SK-N-SH treated with all-trans-retinoic acid at 6 μM for 48 hours (cell line): ENCODE measurements around the gene AKAP8.
A peak's percentile ranks its signal among the peaks of the same experiment; 100 is the strongest.
"Not testable (repeated sequence)": the region's sequence is repeated elsewhere in the genome, so short reads cannot be mapped to it uniquely, and the experiment has no call there.

ENCODE experiments used
- ATAC-seq: fragments of 200-7000 bp; cut with Tn5 transposase; 3 replicates; pipeline ENCODE4 v1.9.1; 2020; ENCODE audit warnings: mild to moderate bottlenecking, moderate library complexity
- ARNTL ChIP-seq: fragments of 450-650 bp; formaldehyde crosslinking; IDR thresholded peaks from 2 replicates; pipeline ENCODE4 v1.5.0; 2020; ENCODE audit warnings: low read depth, mild to moderate bottlenecking, moderate library complexity, borderline replicate concordance
- BACH2 ChIP-seq: fragments of 250-450 bp; sonication (Bioruptor Pico); IDR thresholded peaks from 2 replicates; pipeline ENCODE4 v1.9.0; 2021; ENCODE audit warnings: mild to moderate bottlenecking, borderline replicate concordance
- CREB5 ChIP-seq: fragments of 250-450 bp; sonication (Bioruptor Pico); IDR thresholded peaks from 2 replicates; pipeline ENCODE4 v1.5.1; 2020; ENCODE audit warnings: low read depth, mild to moderate bottlenecking, moderate library complexity
- CSDC2 ChIP-seq: fragments of 250-450 bp; sonication (Bioruptor Pico); IDR thresholded peaks from 2 replicates; pipeline ENCODE4 v1.5.0; 2020; ENCODE audit warnings: mild to moderate bottlenecking, moderate library complexity
- CSRNP3 ChIP-seq: fragments of 250-450 bp; sonication (Bioruptor Pico); IDR thresholded peaks from 2 replicates; pipeline ENCODE4 v1.5.1; 2021; ENCODE audit warnings: mild to moderate bottlenecking, moderate library complexity
- ESRRG ChIP-seq: fragments of 250-450 bp; sonication (Bioruptor Pico); IDR thresholded peaks from 2 replicates; pipeline ENCODE4 v1.6.1; 2021; ENCODE audit warnings: mild to moderate bottlenecking
- GLIS3 ChIP-seq: fragments of 250-450 bp; sonication (Bioruptor Pico); IDR thresholded peaks from 2 replicates; pipeline ENCODE4 v1.5.0; 2020; ENCODE audit warnings: mild to moderate bottlenecking, moderate library complexity
- ISL1 ChIP-seq: fragments of 250-450 bp; sonication (Bioruptor Pico); IDR thresholded peaks from 2 replicates; pipeline ENCODE4 v2.1.2; 2022; ENCODE audit warnings: mild to moderate bottlenecking, moderate library complexity
- OSR1 ChIP-seq: fragments of 250-450 bp; sonication (Bioruptor Pico); IDR thresholded peaks from 2 replicates; pipeline ENCODE4 v1.8.0; 2022; ENCODE audit warnings: moderate library complexity, mild to moderate bottlenecking, inconsistent platforms
- PATZ1 ChIP-seq: fragments of 250-450 bp; sonication (Bioruptor Pico); IDR thresholded peaks from 2 replicates; pipeline ENCODE4 v1.8.0; 2020; ENCODE audit warnings: mild to moderate bottlenecking, moderate library complexity, borderline replicate concordance
- POU6F1 ChIP-seq: fragments of 250-450 bp; sonication (Bioruptor Pico); IDR thresholded peaks from 2 replicates; pipeline ENCODE4 v1.8.0; 2021; ENCODE audit warnings: low read depth, mild to moderate bottlenecking, moderate library complexity, borderline replicate concordance
- PPARA ChIP-seq: fragments of 250-450 bp; sonication (Bioruptor Pico); IDR thresholded peaks from 2 replicates; pipeline ENCODE4 v1.5.0; 2020; ENCODE audit warnings: mild to moderate bottlenecking, borderline replicate concordance
- TOX ChIP-seq: fragments of 250-450 bp; sonication (Bioruptor Pico); IDR thresholded peaks from 2 replicates; pipeline ENCODE4 v1.8.0; 2021; ENCODE audit warnings: mild to moderate bottlenecking, moderate library complexity, borderline replicate concordance
- TSHZ2 ChIP-seq: fragments of 250-450 bp; sonication (Bioruptor Pico); IDR thresholded peaks from 2 replicates; pipeline ENCODE4 v1.5.0; 2020; ENCODE audit warnings: mild to moderate bottlenecking, moderate library complexity
- ZC3H10 ChIP-seq: fragments of 250-450 bp; sonication (Bioruptor Pico); IDR thresholded peaks from 2 replicates; pipeline ENCODE4 v1.5.1; 2021; ENCODE audit warnings: mild to moderate bottlenecking, moderate library complexity
- ZFP3 ChIP-seq: fragments of 250-450 bp; sonication (Bioruptor Pico); IDR thresholded peaks from 2 replicates; pipeline ENCODE4 v1.5.0; 2020; ENCODE audit warnings: mild to moderate bottlenecking, moderate library complexity
- ZFP30 ChIP-seq: fragments of 450-650 bp; formaldehyde crosslinking; IDR thresholded peaks from 2 replicates; pipeline ENCODE4 v1.5.0; 2022; ENCODE audit warnings: mild to moderate bottlenecking, moderate library complexity
- ZNF565 ChIP-seq: fragments of 450-650 bp; formaldehyde crosslinking; conservative IDR thresholded peaks from 2 replicates; pipeline ENCODE4 v1.5.0; 2020; ENCODE audit warnings: low read depth, mild to moderate bottlenecking, moderate library complexity
- ZNF70 ChIP-seq: fragments of 450-650 bp; formaldehyde crosslinking; IDR thresholded peaks from 2 replicates; pipeline ENCODE4 v1.5.0; 2020; ENCODE audit warnings: mild to moderate bottlenecking, moderate library complexity
- ZNF8 ChIP-seq: fragments of 450-650 bp; formaldehyde crosslinking; IDR thresholded peaks from 2 replicates; pipeline ENCODE4 v1.5.0; 2020; ENCODE audit warnings: mild to moderate bottlenecking, moderate library complexity

The AKAP8 gene

GRCh38 chr19:15340086-15340485, 39.5 kb downstream of the AKAP8 start (continued):
- TF ChIP-seq POU6F1 (CRISPR knock-in tag) (no peak), CSRNP3 (CRISPR knock-in tag) (no peak), ISL1 (no peak), TSHZ2 (no peak), PPARA (no peak)

- TF ChIP-seq BACH2 (CRISPR knock-in tag): no peak
- no peak for TF ChIP-seq PATZ1 (CRISPR knock-in tag)
- TF ChIP-seq PPARA: no peak
- no peak for TF ChIP-seq ZC3H10
- no peak for TF ChIP-seq ISL1
- TF ChIP-seq TOX: no peak
- TF ChIP-seq ZNF8 (CRISPR knock-in tag): no peak
- TF ChIP-seq ZFP3 (CRISPR knock-in tag): no peak
- no peak for TF ChIP-seq CREB5
- TF ChIP-seq GLIS3 (CRISPR knock-in tag): no peak
- no peak for TF ChIP-seq ZNF70 (CRISPR knock-in tag)
- TF ChIP-seq OSR1: no peak
- no peak for TF ChIP-seq ZFP30
- no peak for TF ChIP-seq ESRRG (CRISPR knock-in tag)
- TF ChIP-seq TSHZ2: no peak
- no peak for TF ChIP-seq POU6F1 (CRISPR knock-in tag)
- TF ChIP-seq CSDC2 (CRISPR knock-in tag): no peak
- TF ChIP-seq CSRNP3 (CRISPR knock-in tag): no peak
- no peak for TF ChIP-seq ARNTL (CRISPR knock-in tag)
- no peak for TF ChIP-seq ZNF565 (CRISPR knock-in tag)
- TF ChIP-seq, all 23 proteins: peak for 0
- peak; percentile 37; the same call in 2 of the 3 replicates for ATAC-seq
Measured at GRCh38 chr19:15337202-15337601, 42.4 kb downstream of the AKAP8 start.

- ATAC-seq: not testable (repeated sequence)
Measured at GRCh38 chr19:15335992-15336391, 43.6 kb downstream of the AKAP8 start.
